Measurements from ENCODE around the gene CPEB4.

The CPEB4 gene

DNA sequence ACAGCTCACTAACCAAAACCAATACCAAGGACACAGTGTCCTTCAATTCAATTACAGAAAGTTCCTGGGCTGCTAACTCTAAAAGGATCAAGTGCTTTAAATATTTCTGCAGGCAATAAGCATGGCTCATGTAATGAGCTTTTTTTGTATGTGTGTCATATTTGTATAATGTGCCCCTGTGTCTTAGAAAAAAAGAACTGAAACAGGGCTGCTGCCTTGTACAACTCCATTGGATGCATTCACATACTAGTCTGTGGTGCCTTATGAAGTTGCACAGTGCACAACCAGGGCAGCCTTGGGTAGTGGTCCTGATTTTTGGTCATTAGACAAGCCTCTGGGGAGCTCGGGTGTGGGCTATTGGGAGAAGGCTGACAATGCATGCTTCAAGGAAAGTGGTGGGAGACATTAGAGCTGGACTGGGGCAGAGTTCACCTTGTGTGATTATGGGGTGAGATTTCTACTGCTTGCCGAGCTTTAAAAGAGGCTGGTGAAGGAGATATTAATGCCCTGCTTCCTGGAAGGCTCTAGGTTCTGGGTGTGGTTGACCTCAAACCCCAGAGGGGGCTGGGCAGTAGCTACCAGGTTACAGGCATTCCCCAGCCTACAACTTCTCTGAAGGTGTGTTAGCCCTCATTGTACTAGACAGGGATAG lies 3.6 kb upstream of the CPEB4 start:
- DNase-seq (ENCODE audit: low spot score), result no peak

- no peak for DNase-seq (ENCODE audit: low spot score)
These were observed 3.1 kb upstream of the CPEB4 start for GRCh38 chr5:173885054-173885443.

DNA sequence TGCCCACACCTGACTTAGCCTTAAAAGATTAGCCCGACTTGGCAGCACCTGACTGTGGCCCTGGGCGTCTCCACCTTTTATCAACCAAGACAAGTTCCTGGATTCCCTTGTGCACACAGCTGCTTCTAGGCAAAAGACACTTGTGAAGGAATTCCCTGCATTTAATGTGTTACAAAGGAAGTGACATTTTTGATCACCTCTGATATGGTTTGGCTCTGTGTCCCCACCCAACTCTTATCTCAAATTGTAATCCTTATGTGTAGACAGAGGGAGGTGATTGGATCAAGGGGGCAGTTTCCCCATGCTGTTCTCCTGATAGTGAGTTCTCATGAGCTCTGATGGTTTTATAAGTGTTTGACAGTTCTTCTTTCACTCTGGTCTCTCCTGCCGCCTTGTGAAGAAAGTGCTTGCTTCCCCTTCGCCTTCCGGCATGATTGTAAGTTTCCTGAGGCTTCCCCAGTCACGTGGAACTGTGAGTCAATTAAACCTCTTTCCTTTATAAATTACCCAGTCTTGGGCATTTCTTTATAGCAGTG lies 2.6 kb upstream of the CPEB4 start:
- no peak for DNase-seq (ENCODE audit: low spot score)

GRCh38 chr5:173886150-173886549 lies 2.0 kb upstream of the CPEB4 start:
- DNase-seq (ENCODE audit: low spot score), result no peak

DNA sequence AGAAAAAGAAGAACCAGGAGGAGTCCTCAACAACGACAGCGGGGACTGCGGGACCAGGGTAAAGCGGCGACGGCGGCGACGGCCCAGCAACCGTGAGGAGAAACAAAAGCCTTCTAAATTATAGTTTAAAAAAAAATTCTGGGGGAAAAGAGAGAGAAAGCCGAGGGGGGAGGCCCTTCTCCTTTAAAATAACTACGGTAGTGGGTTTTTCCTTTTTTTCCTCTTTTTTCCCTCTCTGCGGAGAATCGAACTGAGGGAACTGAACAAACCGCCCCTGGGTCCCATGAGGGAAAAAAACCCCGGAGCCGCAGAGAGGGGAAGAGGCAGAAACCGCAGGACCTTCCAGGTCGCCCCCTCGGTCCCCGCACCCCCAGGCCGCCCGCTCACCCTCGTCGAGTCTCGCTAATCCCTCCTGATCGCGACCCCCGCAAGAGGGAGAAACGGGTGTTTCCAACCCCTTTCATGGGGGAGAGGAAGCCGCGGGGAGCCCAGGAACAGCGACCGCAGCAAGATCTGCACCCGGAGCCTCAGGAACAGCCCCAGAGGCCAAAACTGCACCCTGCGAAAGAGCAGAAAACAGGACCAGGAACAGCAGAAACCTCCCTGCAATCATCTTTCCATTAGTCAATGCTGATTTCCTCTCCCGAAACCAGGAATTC lies 453 bp downstream of the CPEB4 start:
- no peak for DNase-seq (ENCODE audit: low spot score)

- peak; percentile 52 for DNase-seq (ENCODE audit: low spot score)
These were observed 2.2 kb downstream of the CPEB4 start for GRCh38 chr5:173890195-173890991.

DNA sequence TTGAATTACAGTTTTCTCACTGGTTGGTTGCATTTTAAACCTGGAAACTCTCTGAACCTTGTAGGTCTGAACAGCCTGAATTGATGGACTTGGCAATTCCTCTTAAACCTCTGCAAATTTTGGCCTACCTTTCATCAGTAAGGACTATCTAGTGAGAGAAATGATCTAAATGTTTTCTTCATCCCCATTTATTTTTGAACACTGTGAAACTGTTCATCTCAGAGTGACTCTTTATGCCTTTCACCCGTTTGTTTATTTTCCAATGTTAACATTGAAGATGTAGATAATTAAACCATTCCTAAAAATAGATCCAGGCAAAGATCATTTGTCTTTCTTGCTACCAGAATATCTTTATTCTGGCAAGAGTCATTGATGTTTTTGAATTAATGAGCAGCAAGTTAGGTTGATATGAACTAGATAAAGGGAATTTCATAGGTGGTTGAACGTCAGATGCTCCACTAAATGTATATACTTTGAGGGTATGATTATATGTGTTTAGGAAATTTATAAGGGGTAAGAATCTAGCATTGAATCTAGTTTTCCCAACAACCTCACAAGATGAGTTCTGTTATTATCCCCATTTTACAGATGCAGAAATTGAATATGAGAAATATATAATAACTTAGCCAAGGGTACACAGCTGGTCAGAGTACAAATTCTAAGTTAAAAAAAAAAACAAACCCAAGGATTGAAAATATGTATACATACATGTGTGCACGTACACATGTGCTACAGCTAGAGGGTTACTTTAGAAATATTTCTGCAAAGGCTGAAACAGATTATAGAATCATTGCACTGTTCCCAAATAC lies 3.4 kb downstream of the CPEB4 start:
- DNase-seq (ENCODE audit: low spot score), result no peak

- no peak for DNase-seq (ENCODE audit: low spot score)
These were observed 5.0 kb downstream of the CPEB4 start for GRCh38 chr5:173893192-173893561.

GRCh38 chr5:173895401-173896165 lies 7.4 kb downstream of the CPEB4 start:
- DNase-seq (ENCODE audit: low spot score), result no peak

DNA sequence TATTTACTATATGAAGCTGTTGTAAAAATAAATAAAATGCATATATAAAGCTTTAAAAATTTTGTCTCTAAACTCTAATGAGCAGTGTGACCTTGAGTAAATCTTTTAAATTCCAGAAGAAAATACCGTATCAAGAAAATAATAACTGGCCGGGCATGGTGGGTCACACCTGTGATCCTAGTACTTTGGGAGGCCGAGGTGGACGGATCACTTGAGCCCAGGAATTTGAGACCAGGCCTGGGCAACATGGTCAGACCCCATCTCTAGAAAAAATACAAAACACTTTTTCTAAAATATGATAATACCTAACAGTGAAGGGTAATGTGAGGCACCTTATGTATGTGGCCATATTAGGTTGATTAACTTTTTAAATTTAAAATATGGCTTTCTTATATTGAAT lies 8.5 kb downstream of the CPEB4 start:
- no peak for DNase-seq (ENCODE audit: low spot score)

- DNase-seq (ENCODE audit: low spot score), result no peak
These were observed 13.6 kb downstream of the CPEB4 start for GRCh38 chr5:173901705-173902104.

- no peak for DNase-seq (ENCODE audit: low spot score)
These were observed 14.2 kb downstream of the CPEB4 start for GRCh38 chr5:173902334-173902733.

- no peak for DNase-seq (ENCODE audit: low spot score)
These were observed 14.6 kb downstream of the CPEB4 start for GRCh38 chr5:173902743-173903142.

DNA sequence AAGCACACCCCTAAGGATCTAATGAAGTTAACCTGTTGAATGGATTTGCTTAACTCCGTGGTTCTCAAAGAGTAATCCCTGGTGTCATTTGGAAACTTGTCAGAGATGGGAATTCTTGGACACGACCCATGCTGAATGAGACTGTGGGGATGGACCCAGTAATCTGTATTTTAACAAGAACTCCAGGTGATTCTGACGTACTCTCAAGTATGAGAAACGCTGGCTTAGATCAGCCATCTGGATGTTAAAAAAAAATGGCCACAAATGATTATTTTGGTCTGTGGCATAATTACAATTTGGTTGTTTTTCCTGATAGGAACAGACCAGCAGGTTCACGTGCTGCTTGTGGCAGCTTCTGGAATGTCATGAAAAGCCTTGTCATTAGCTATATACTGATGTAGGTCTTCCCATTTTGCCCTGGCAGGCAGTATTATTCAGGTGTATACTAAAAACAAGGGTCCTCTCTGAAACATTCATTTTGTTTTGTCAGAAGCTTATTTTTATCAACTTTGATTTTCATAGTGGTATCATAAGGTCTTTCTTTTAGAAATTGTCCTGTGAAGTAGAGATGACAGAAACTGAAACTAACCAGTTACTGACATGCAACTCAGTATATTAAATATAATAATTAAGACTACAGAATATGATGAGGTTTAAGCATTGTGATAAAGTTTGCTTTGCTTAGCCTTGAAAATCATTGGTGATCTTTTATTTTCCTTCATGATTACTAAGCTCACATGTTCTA lies 15.4 kb downstream of the CPEB4 start:
- no peak for DNase-seq (ENCODE audit: low spot score)

- no peak for DNase-seq (ENCODE audit: low spot score)
These were observed 16.0 kb downstream of the CPEB4 start for GRCh38 chr5:173904151-173904550.

DNA sequence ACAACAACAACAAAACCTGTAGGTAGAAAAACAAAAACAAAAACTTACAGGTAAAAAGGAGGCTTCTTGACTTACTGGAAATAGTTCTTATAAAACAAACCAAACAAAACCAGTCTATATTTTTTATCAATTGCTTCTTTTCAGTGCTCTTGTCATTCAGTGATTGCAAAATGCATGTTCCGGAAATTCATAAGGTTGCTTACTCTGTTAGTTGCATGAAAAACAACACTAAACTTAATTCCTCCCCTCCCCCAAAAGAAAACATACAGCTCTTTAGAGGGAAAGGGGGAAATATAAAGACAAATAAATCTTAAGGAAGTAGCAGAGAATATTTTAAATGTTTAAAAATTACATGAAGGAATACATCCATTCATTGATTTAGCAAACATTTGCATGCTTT lies 19.1 kb downstream of the CPEB4 start:
- no peak for DNase-seq (ENCODE audit: low spot score)

DNA sequence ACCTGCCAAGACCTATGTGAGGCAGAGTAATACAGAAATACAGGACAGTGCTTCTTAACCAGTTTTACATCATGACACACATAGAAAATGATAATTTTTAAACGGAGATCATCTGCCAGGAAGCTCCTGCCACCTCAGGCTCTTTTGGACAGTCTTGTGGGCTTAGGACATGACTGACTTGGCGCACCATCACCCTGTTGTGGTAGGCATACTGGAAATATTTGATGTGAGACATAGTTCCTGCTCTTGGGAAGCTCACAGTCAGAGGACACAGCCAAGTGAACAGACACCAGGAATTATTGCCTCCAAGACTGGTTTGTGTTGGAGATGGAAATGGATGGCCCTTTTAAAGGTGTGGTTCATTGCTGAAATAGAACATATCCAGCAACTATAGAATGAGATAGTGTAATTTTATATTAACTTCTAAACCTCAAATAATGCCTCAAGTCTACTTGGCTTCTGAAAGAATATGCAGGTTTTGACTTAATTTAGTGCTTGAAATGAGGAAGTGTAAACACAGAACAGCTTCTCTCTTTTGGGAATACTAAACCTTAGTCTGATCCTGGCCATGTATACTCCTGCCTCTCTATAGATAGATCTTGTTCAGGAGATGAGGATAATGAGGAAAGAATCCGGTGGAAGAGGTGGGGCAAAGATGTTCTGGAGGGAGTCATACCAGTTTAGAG lies 19.7 kb downstream of the CPEB4 start:
- DNase-seq (ENCODE audit: low spot score), result no peak

DNA sequence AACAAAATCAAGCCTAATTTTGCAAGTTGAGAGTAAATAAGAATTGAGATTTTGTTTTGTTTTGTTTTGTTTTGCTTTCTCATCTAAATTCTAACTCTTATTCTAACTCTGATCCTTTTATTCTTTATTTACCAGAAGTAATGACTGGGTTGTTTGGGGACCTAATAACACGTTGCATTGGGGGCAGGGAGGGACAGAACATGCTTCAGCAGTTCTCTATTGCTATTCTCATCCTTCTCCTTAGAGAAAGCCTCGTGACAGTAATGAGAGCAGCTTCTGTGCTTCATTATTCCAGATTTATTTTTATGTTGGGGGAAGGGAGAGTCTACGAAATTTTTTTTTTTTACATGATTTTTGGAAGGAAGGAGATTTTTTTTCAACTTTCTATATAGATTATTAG lies 21.1 kb downstream of the CPEB4 start:
- no peak for DNase-seq (ENCODE audit: low spot score)

DNA sequence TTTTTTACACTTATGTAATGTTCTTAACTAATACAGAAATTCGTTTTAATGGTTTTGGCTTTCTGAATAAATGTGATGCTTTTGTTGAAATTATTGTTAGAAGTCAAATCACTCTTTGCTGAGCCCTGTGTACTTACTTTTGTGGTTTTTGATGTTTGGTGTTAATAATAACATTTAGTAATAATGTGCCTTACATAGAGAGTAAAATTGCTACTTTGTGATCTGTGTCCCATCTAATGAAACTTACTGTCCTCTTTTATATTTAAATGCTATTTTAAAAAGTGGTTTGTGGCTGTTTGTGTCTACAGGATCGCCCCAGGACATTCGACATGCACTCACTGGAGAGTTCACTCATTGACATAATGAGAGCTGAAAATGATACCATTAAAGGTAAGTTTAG lies 22.1 kb downstream of the CPEB4 start:
- DNase-seq (ENCODE audit: low spot score), result no peak

GRCh38 chr5:173911623-173912022 lies 23.5 kb downstream of the CPEB4 start:
- DNase-seq (ENCODE audit: low spot score), result no peak

Data from SK-N-DZ (cell line).